K562 (cell line): ENCODE results near the gene SLCO3A1.

Experiments
- CXXC5 ChIP-seq: fragments of 250-450 bp; sonication (Bioruptor Pico); IDR thresholded peaks from 2 replicates; pipeline ENCODE4 v1.8.0; 2022; ENCODE audit warnings: inconsistent platforms, mild to moderate bottlenecking, moderate library complexity
- ELF1 ChIP-seq: fragments of 200-800 bp; sonication (Bioruptor generic); IDR thresholded peaks from 2 replicates; pipeline ENCODE4 v1.6.1; 2016; ENCODE audit warnings: missing genetic modification characterization, missing compliant biosample characterization
- ESRRA ChIP-seq: fragments of 450-650 bp; IDR thresholded peaks from 2 replicates; pipeline ENCODE4 v1.6.1; 2014; ENCODE audit warnings: low read depth, mild to moderate bottlenecking, moderate library complexity, borderline replicate concordance
- EZH2 ChIP-seq: IDR thresholded peaks from 2 replicates; pipeline ENCODE4 v1.6.1; 2012; ENCODE audit warnings: low read depth, mild to moderate bottlenecking, inconsistent platforms, low read length, borderline replicate concordance
- GTF2F1 ChIP-seq: IDR thresholded peaks from 2 replicates; pipeline ENCODE4 v1.6.1; 2011; ENCODE audit warnings: low read depth, low read length, improper control_type of control experiment
- JUN ChIP-seq, 2 experiments: sonication (generic) in 1 of 2; formaldehyde crosslinking in 1 of 2; IDR thresholded peaks; 2 replicates each; pipeline versions ENCODE4 v1.6.1 to v1.8.0; 2012 to 2022; ENCODE audit warnings: borderline replicate concordance in 2 of 2, mild to moderate bottlenecking in 2 of 2, improper control_type of control experiment in 1 of 2, low read depth in 1 of 2, low read length in 1 of 2, missing genetic modification reagents in 1 of 2
- JUND ChIP-seq, 2 experiments: IDR thresholded peaks; 2 replicates in 1 of 2; 3 replicates in 1 of 2; pipeline ENCODE4 v1.6.1; 2011; ENCODE audit warnings: borderline replicate concordance in 2 of 2, low read depth in 2 of 2, low read length in 2 of 2, improper control_type of control experiment in 1 of 2, missing biosample characterization in 1 of 2, missing genetic modification characterization in 1 of 2, missing genetic modification reagents in 1 of 2
- RAD21 ChIP-seq, 2 experiments: fragments of 250-450 bp in 1 of 2; fragments of 450-650 bp in 1 of 2; sonication (Bioruptor Pico) in 1 of 2; formaldehyde crosslinking in 1 of 2; IDR thresholded peaks in 1 of 2; conservative IDR thresholded peaks in 1 of 2; 2 replicates each; pipeline versions ENCODE4 v1.4.0 to v1.8.0; 2020 to 2022; ENCODE audit warnings: mild to moderate bottlenecking in 2 of 2, moderate library complexity in 1 of 2
- SMARCA4 ChIP-seq: fragments of 450-650 bp; IDR thresholded peaks from 2 replicates; pipeline ENCODE4 v1.6.1; 2016
- ZNF175 ChIP-seq: fragments of 200-800 bp; sonication (Bioruptor generic); IDR thresholded peaks from 2 replicates; pipeline ENCODE4 v1.6.1; 2016; ENCODE audit warnings: low read depth, mild to moderate bottlenecking, missing genetic modification characterization, missing compliant biosample characterization
- TF ChIP-seq, protein P1 (sequence below): sonication (generic); formaldehyde crosslinking; IDR thresholded peaks from 2 replicates; pipeline ENCODE4 v1.8.1; 2023; ENCODE audit warnings: mild to moderate bottlenecking, missing genetic modification reagents, moderate library complexity
- TF ChIP-seq, protein P2 (sequence below), 3 experiments: IDR thresholded peaks in 2 of 3; conservative IDR thresholded peaks in 1 of 3; 2 replicates each; pipeline ENCODE4 v1.5.1; 2011 to 2012; ENCODE audit warnings: low read length in 3 of 3, mild to moderate bottlenecking in 3 of 3, control low read depth in 2 of 3, improper control_type of control experiment in 1 of 3, inconsistent platforms in 1 of 3, low read depth in 1 of 3, mixed read lengths in 1 of 3, moderate library complexity in 1 of 3; ENCODE audit not compliant: insufficient read depth in 2 of 3
- TF ChIP-seq, protein P3 (sequence below): fragments of 450-650 bp; IDR thresholded peaks from 2 replicates; pipeline ENCODE4 v1.6.1; 2016; ENCODE audit warnings: low read depth, mild to moderate bottlenecking, moderate library complexity

GRCh38 chr15:91981821-91982800, 128.6 kb downstream of the SLCO3A1 start:
- TF ChIP-seq, protein P1, sequence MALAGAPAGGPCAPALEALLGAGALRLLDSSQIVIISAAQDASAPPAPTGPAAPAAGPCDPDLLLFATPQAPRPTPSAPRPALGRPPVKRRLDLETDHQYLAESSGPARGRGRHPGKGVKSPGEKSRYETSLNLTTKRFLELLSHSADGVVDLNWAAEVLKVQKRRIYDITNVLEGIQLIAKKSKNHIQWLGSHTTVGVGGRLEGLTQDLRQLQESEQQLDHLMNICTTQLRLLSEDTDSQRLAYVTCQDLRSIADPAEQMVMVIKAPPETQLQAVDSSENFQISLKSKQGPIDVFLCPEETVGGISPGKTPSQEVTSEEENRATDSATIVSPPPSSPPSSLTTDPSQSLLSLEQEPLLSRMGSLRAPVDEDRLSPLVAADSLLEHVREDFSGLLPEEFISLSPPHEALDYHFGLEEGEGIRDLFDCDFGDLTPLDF (CRISPR knock-in tag), result no peak
- TF ChIP-seq CXXC5 (no peak), GTF2F1 (no peak), JUN (IDR thresholded peaks at IDR 0.05; ENCODE audit: borderline replicate concordance, low read depth, low read length) (no peak), JUN (CRISPR knock-in tag; IDR thresholded peaks at IDR 0.05; ENCODE audit: borderline replicate concordance) (no peak), ESRRA (no peak), SMARCA4 (no peak), ELF1 (no peak), EZH2 (no peak), ZNF175 (CRISPR knock-in tag) (no peak), RAD21 (CRISPR knock-in tag; conservative IDR thresholded peaks at IDR 0.05 in 1 of 2, IDR thresholded peaks at IDR 0.05 in 1 of 2) (no peak), JUND (IDR thresholded peaks at IDR 0.05; ENCODE audit: borderline replicate concordance, low read depth, low read length) (no peak), JUND (tag; IDR thresholded peaks at IDR 0.05; ENCODE audit: borderline replicate concordance, low read depth, low read length) (no peak)
- TF ChIP-seq, protein P2, sequence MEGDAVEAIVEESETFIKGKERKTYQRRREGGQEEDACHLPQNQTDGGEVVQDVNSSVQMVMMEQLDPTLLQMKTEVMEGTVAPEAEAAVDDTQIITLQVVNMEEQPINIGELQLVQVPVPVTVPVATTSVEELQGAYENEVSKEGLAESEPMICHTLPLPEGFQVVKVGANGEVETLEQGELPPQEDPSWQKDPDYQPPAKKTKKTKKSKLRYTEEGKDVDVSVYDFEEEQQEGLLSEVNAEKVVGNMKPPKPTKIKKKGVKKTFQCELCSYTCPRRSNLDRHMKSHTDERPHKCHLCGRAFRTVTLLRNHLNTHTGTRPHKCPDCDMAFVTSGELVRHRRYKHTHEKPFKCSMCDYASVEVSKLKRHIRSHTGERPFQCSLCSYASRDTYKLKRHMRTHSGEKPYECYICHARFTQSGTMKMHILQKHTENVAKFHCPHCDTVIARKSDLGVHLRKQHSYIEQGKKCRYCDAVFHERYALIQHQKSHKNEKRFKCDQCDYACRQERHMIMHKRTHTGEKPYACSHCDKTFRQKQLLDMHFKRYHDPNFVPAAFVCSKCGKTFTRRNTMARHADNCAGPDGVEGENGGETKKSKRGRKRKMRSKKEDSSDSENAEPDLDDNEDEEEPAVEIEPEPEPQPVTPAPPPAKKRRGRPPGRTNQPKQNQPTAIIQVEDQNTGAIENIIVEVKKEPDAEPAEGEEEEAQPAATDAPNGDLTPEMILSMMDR (IDR thresholded peaks at IDR 0.05 in 2 of 3, conservative IDR thresholded peaks at IDR 0.05 in 1 of 3; ENCODE audit: insufficient read depth in 2 of 3, low read depth in 1 of 3, low read length in 3 of 3), result no peak
- TF ChIP-seq, protein P3, sequence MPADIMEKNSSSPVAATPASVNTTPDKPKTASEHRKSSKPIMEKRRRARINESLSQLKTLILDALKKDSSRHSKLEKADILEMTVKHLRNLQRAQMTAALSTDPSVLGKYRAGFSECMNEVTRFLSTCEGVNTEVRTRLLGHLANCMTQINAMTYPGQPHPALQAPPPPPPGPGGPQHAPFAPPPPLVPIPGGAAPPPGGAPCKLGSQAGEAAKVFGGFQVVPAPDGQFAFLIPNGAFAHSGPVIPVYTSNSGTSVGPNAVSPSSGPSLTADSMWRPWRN, result no peak
